ENCODE results near the gene C9orf50. TPM values are rescaled to one million over a fixed set of nuclear protein-coding genes. Genes with fewer than 3 reads are reported as not detected.
A peak's percentile ranks its signal among the peaks of the same experiment; 100 is the strongest.

The C9orf50 gene
- total RNA-seq, 3 donors from 2014 or later, result 0.48 TPM; not detected in 2

DNA sequence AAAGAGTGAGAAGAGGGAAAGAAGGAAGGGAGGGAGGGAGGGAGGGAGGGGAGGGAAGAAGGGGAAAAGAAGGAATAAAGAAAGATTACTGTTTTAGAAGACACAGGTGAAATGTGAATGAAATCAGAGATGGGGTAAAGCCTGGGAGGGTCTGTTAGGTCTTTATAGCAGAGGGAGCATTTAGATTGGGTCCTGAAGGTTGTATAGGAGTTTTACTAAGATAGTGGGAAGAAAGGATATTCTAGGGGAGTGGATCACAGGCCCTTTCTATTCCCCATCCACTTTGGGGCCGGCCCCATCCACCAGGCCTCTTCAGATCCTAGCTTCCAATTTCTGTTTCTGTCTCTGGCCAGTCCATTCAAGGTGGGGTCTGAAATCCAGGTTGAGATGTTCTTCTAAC lies 35.5 kb downstream of the C9orf50 start:
- TF ChIP-seq POLR2A (IDR thresholded peaks at IDR 0.05), result no peak
- TF ChIP-seq, protein P1, sequence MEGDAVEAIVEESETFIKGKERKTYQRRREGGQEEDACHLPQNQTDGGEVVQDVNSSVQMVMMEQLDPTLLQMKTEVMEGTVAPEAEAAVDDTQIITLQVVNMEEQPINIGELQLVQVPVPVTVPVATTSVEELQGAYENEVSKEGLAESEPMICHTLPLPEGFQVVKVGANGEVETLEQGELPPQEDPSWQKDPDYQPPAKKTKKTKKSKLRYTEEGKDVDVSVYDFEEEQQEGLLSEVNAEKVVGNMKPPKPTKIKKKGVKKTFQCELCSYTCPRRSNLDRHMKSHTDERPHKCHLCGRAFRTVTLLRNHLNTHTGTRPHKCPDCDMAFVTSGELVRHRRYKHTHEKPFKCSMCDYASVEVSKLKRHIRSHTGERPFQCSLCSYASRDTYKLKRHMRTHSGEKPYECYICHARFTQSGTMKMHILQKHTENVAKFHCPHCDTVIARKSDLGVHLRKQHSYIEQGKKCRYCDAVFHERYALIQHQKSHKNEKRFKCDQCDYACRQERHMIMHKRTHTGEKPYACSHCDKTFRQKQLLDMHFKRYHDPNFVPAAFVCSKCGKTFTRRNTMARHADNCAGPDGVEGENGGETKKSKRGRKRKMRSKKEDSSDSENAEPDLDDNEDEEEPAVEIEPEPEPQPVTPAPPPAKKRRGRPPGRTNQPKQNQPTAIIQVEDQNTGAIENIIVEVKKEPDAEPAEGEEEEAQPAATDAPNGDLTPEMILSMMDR (IDR thresholded peaks at IDR 0.05), result no peak
- TF ChIP-seq POLR2AphosphoS5 (IDR thresholded peaks at IDR 0.05), result no peak
- DNase-seq (ENCODE audit: low spot score in 2 of 2), result no peak
- no peaks in the 10 kb centered on the region for H3K27me3 ChIP-seq
- H3K27ac ChIP-seq, result no peak overlapping the region
- no peaks in the 10 kb centered on the region for H3K9me3 ChIP-seq
- intact Hi-C loops (cut with DNase I; ENCODE audit: low total_unique reads), result no loop called here
- H3K36me3 ChIP-seq, result no peaks in the 10 kb centered on the region
- no peak overlapping the region for H3K4me3 ChIP-seq
- H3K4me1 ChIP-seq, result no peaks in the 10 kb centered on the region

DNA sequence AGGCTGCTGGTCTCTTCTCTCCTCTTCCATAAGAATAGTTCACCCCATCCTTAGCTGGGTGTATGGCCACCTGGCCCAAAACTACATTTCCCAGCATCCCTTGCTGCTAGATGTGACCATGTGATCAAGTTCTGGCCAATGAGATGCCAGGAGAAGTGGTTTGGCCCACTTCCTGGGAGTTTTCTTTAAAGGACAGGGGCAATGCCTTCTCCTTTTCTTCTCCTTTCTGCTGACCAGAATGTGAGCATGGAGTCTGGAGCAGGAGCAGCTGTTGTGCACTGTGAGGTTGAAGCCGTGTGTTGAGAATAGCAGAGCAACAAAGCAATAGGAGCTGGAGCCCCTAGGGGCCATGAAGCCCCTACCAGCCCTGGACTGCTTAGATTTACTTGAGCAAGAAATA lies 36.8 kb downstream of the C9orf50 start:
- no peaks in the 10 kb centered on the region for H3K27me3 ChIP-seq
- intact Hi-C loops (cut with DNase I; ENCODE audit: low total_unique reads), result no loop called here
- no peak overlapping the region for H3K4me3 ChIP-seq
- H3K9me3 ChIP-seq, result no peaks in the 10 kb centered on the region
- peak in 1 of 2 donors; percentile 69 for DNase-seq (ENCODE audit: low spot score in 2 of 2)
- no peaks in the 10 kb centered on the region for H3K4me1 ChIP-seq
- TF ChIP-seq, protein P1 (IDR thresholded peaks at IDR 0.05), result no peak
- TF ChIP-seq POLR2AphosphoS5 (IDR thresholded peaks at IDR 0.05) (no peak), POLR2A (IDR thresholded peaks at IDR 0.05) (no peak)
- no peaks in the 10 kb centered on the region for H3K36me3 ChIP-seq
- no peak overlapping the region for H3K27ac ChIP-seq

DNA sequence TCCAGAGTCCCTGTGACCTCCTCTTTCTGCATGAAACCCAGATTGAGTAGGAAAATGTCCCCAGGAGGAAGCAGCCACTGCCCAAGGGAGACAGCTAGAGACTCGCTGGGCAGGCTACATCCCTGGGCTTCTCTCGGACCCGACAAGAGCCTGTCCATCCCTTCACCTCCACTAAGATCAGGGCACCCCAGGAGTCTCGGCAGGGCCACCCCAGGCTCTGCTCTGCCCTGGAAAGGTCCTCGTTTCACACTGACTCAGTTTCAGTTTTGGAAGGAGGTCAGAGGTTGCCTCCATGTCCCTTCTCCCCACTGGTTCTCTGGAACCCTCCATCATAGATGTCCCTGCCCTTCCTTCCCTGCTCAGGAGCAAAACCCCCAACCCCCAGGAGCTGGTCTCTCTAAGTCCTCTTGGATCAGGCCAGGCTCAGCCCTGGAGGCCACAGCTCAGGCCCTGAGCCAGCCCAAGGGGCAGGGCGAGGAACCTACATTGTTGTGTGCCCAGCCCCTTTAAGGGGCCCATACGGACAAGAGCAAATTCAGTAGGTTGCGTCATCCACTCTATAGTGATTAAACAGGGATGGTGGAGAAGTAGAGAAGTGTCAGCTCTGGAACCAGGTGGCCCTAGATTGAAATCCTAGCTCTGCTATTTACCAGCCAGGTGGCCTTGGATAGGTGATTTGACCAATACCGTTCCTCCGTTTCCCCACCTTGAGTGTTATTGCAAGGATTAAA lies 37.4 kb downstream of the C9orf50 start:
- Histone ChIP-seq H3K36me3 (no peaks in the 10 kb centered on the region), H3K4me1 (no peaks in the 10 kb centered on the region), H3K9me3 (no peaks in the 10 kb centered on the region), H3K27ac (no peak overlapping the region), H3K4me3 (no peak overlapping the region), H3K27me3 (no peaks in the 10 kb centered on the region)
- intact Hi-C loops (cut with DNase I; ENCODE audit: low total_unique reads), result no loop called here
- DNase-seq (ENCODE audit: low spot score in 2 of 2), result no peak
- TF ChIP-seq, protein P1 (IDR thresholded peaks at IDR 0.05), result no peak
- no peak for TF ChIP-seq POLR2A (IDR thresholded peaks at IDR 0.05)

DNA sequence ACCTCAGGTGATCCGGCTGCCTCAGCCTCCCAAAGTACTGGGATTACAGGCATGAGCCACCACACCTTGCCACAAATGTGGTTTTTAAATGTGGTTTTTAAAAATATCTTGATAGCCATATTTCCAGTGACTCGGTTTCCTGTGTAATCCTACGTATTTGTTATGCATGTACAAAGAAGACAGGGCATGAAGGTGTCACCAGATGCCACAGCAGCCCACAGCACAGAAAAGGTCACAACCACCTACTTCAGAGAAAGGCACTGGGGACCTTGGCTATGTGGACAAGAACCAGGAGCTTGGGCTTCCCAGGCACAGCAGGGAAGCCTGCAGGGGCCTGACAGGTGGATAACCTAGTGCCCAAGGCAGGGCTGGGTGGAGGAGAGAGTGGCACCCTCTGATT lies 38.0 kb downstream of the C9orf50 start:
- Histone ChIP-seq H3K4me1 (no peaks in the 10 kb centered on the region), H3K9me3 (no peaks in the 10 kb centered on the region), H3K27ac (no peak overlapping the region), H3K4me3 (no peak overlapping the region), H3K36me3 (no peaks in the 10 kb centered on the region), H3K27me3 (no peaks in the 10 kb centered on the region)
- no peak for DNase-seq (ENCODE audit: low spot score in 2 of 2)
- intact Hi-C loops (cut with DNase I; ENCODE audit: low total_unique reads), result no loop called here
- TF ChIP-seq POLR2AphosphoS5 (IDR thresholded peaks at IDR 0.05), result no peak
- TF ChIP-seq, protein P1 (IDR thresholded peaks at IDR 0.05), result no peak
- TF ChIP-seq POLR2A (IDR thresholded peaks at IDR 0.05), result no peak

DNA sequence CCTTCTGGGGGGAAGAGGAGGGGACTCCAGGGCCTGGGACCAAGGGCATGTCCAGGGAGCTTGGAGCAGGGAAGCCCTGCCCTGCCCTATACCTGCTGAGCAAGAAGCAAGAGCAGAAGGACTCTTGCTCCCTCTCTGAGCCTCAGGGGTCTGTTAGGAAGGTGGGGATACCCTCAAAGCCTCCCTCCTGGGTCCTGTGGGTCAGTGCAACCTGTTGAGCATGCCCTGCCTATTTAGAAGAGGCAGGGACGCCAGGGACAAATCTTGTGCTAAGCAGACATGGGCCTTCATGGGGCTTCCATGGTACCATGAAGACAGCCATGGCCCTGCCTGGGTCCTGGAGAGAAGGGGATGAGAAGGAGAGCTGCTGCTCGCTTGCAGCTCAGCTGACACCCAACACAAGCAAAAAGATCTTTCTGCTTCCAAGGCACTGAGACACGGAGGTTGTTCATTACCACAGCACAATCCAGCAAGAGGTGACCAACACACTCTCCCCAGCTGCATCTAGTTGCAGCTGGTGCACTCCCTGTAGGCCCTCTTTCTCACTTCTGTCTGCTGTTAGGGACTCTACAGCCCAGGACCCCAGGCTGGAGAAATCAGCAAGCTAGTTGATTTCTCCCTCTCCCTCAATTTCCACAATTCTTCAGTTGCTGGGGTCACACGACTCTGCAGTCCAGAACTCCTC lies 39.3 kb downstream of the C9orf50 start:
- no peaks in the 10 kb centered on the region for H3K27me3 ChIP-seq
- H3K9me3 ChIP-seq, result no peaks in the 10 kb centered on the region
- intact Hi-C loops (cut with DNase I; ENCODE audit: low total_unique reads), result no loop called here
- no peaks in the 10 kb centered on the region for H3K4me1 ChIP-seq
- no peak overlapping the region for H3K27ac ChIP-seq
- H3K36me3 ChIP-seq, result no peaks in the 10 kb centered on the region
- no peak overlapping the region for H3K4me3 ChIP-seq
- TF ChIP-seq POLR2A (IDR thresholded peaks at IDR 0.05), result no peak
- no peak for TF ChIP-seq POLR2AphosphoS5 (IDR thresholded peaks at IDR 0.05)
- TF ChIP-seq, protein P1 (IDR thresholded peaks at IDR 0.05), result no peak
- DNase-seq (ENCODE audit: low spot score in 2 of 2), result no peak

Measured in breast epithelium (tissue), 4 donors.